GM13976 (cell line): ENCODE results near the gene EFNA4.

Experiments used
- DNase-seq: peaks from one replicate; pipeline ENCODE4 v3.0.0; 2012; ENCODE audit warnings: low spot score
- in situ Hi-C: fragments of 300-500 bp; cut with MboI; formaldehyde crosslinking; loops from one replicate; pipeline ENCODE4 v1.12.0; 2022; ENCODE audit warnings: low sequenced_read_pairs, mixed read lengths, inconsistent platforms; ENCODE audit not compliant: unreplicated experiment
- TF ChIP-seq, protein P1 (sequence below): IDR thresholded peaks from 2 replicates; pipeline ENCODE4 v1.5.1; 2012; ENCODE audit warnings: borderline replicate concordance, mild to moderate bottlenecking; ENCODE audit not compliant: insufficient read depth; ENCODE audit errors: extremely low read depth, missing control alignments, control extremely low read depth

EFNA4 gene, protein sequence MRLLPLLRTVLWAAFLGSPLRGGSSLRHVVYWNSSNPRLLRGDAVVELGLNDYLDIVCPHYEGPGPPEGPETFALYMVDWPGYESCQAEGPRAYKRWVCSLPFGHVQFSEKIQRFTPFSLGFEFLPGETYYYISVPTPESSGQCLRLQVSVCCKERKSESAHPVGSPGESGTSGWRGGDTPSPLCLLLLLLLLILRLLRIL

DNA sequence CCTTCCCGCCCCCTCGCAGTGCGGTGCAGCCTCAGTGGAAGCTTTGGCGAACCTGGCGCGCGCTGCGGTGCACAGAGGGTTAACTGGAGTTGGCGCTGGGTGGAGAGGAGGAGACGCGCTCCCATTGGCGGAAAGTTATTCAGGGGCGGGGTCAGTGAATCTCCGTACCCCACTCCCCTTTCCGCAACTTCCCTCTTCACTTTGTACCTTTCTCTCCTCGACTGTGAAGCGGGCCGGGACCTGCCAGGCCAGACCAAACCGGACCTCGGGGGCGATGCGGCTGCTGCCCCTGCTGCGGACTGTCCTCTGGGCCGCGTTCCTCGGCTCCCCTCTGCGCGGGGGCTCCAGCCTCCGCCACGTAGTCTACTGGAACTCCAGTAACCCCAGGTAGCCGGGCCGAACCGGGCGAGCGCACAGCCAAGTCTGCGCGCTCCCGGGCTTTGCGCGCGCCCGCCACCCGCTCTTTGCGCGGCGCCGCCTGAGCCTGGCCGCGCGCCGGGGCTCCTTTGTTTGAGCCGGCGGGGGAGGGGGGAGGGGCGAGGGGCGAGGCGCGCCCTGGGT, at the start of gene EFNA4:
Gene EFNA4 (plus strand): TSS at position 191 of the 561 bp plus-strand sequence. CDS start 84 bp downstream, at position 275.
- DNase-seq, result peak; percentile 90
- in situ Hi-C loops, result loop anchor here (10.0 to 25.0 kb wide), 2 partner anchors 399 to 501 kb away; partner anchors contain the start of genes CHRNB2 and UBE2Q1

DNA sequence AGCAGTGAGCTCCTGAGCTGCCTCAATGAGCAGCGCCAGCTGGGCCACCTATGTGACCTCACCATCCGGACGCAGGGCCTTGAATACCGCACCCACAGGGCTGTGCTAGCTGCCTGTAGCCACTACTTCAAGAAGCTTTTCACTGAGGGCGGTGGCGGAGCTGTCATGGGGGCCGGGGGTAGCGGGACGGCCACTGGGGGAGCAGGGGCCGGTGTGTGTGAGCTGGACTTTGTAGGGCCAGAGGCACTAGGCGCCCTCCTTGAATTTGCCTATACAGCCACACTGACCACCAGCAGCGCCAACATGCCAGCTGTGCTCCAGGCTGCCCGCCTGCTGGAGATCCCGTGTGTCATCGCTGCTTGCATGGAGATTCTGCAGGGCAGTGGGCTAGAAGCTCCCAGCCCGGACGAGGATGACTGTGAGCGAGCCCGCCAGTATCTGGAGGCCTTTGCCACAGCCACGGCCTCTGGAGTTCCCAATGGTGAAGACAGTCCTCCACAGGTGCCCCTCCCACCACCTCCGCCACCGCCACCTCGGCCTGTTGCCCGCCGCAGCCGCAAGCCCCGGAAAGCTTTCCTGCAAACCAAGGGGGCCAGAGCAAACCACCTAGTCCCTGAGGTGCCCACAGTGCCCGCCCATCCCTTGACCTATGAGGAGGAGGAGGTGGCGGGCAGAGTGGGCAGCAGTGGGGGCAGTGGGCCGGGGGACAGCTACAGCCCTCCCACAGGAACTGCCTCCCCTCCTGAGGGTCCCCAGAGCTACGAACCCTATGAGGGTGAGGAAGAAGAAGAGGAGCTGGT, 48.6 kb upstream of the EFNA4 start:
- DNase-seq, result no peak
- in situ Hi-C loops, result no loop called here
- TF ChIP-seq, protein P1, sequence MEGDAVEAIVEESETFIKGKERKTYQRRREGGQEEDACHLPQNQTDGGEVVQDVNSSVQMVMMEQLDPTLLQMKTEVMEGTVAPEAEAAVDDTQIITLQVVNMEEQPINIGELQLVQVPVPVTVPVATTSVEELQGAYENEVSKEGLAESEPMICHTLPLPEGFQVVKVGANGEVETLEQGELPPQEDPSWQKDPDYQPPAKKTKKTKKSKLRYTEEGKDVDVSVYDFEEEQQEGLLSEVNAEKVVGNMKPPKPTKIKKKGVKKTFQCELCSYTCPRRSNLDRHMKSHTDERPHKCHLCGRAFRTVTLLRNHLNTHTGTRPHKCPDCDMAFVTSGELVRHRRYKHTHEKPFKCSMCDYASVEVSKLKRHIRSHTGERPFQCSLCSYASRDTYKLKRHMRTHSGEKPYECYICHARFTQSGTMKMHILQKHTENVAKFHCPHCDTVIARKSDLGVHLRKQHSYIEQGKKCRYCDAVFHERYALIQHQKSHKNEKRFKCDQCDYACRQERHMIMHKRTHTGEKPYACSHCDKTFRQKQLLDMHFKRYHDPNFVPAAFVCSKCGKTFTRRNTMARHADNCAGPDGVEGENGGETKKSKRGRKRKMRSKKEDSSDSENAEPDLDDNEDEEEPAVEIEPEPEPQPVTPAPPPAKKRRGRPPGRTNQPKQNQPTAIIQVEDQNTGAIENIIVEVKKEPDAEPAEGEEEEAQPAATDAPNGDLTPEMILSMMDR, result no peak

More for the DNA sequence above, at the start of gene EFNA4:
- TF ChIP-seq, protein P1, result no peak

DNA sequence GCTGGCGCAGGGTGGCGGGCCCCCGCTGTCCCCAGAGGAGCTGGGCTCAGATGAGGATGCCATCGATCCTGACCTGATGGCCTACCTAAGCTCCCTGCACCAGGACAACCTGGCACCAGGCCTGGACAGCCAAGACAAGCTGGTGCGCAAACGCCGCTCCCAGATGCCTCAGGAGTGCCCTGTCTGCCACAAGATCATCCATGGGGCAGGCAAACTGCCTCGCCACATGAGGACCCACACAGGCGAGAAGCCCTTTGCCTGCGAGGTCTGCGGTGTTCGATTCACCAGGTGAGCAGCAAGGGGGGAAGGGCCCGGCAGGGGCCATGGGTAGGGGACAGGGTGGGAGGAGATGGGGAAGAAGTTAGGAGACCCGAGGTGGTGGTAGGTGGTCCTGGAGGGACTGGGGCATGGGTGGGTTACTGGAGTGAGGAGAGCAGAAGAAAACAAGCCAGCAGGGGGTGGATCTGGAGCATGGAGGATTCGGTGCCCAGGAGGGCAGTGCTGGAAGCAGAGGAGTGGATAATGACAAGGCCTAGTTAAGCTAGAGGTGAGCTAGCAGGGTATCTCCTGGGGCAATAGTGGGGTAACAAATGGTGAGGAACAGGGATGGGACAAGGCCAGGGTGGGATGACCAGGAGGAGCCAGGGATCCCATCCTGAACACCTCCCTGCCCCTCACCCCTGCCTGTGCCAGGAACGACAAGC, 47.9 kb upstream of the EFNA4 start:
- DNase-seq, result no peak
- in situ Hi-C loops, result no loop called here
- TF ChIP-seq, protein P1, result no peak

DNA sequence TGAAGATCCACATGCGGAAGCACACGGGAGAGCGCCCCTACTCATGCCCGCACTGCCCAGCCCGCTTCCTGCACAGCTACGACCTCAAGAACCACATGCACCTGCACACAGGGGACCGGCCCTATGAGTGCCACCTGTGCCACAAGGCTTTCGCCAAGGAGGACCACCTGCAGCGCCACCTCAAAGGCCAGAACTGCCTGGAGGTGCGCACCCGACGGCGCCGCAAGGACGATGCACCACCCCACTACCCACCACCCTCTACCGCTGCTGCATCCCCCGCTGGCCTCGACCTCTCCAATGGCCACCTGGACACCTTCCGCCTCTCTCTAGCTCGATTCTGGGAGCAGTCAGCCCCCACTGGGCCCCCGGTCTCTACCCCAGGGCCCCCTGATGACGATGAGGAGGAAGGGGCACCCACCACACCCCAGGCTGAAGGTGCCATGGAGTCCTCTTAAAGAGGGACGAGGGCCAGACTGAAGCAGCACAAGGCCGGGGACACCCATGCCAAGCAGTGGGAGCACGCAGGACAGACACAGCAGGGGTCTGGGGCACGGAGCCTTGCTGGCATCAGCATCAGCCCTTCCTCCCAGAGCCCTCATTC, 47.2 kb upstream of the EFNA4 start:
- in situ Hi-C loops, result no loop called here
- no peak for DNase-seq
- TF ChIP-seq, protein P1, result no peak

DNA sequence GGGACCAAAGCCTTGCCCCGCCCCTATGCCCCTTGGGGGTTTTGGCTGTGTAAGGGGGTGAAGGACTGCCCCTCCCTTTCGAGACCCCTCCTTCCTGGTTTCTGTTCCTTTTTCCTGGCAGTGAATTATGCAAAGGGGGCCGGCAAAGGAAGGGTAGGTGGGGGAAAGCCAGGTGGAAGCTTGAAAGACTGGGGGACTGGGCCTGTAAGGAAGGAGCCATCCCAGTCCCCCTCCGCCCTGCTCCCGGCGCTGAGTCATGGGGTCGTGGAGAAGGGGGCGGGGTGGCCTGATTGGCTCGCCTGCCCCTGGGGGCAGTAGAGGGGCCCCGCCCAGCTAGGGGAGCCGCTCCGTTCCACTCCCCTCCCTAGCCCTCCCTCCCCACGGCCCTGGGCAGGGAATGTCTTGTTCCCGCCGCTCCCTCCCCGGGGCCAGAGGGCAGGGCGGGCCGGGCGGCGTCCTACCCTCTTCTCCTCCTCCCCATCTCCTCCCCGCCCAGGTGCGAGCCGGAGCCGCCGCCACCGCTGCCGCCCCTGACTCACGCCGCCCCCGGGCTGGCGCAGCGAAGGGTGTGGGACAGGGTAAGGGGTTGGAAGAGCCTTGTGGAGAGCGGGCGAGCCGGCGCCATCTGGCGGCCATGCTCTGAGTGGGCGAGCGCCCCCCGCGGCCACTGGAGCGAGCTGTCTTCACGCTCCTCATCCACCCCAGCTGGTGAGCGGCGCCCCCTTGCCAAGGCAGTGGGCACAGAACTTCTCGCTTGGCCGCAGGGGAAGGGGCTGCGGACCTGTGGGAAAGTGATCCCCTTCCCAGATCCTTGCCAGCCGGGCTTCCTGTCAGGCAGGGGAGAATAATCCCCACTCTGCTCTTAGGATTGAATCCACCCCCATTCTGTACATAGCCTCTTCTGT, 46.2 kb upstream of the EFNA4 start:
- peak; percentile 90 for DNase-seq
- TF ChIP-seq, protein P1, result peak; percentile 100
- in situ Hi-C loops, result no loop called here
